Measurements from ENCODE around the gene MKKS.
"Not testable (repeated sequence)": the region's sequence is repeated elsewhere in the genome, so short reads cannot be mapped to it uniquely, and the experiment has no call there.

The MKKS gene

GRCh38 chr20:10415013-10415650 lies 18.9 kb downstream of the MKKS start:
- DNase-seq: no peak

DNA sequence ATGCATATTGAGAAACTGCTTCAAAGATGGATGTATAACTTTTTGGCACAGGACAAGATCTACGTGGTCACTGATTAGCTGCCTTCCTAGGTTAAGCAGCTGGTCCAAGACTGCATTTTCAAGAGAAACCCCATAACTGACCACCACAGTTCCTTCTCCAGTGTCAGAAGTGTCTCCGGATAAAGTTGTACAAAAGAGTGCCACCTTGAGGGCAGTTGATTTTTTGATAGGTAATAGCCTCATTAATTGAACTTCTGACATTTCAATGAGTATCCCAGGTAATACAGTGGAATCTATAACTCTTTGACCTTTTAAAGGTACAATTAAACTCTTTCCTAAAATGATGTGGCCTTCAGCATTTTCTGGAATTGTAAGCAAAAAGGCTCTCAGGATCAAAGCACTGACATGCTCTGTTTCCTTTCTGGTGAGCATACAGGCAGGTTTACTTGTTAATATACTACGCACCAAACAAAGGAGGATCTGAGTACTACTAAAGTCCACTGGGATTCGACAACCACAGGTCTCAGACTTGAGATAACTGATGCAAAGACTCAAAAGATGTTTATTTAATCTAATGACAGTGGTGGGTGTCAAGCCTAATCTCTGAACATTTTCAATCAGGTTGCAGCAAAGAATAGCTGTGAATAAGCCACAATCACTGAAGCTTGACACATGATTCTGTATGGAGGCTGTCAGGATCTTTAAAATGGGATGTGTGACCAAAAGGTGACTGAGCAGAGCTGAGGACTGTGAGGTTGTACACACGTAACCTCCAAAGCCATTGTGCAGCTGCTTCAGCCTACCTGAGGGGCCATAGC lies 21.2 kb downstream of the MKKS start:
- DNase-seq: no peak

DNA sequence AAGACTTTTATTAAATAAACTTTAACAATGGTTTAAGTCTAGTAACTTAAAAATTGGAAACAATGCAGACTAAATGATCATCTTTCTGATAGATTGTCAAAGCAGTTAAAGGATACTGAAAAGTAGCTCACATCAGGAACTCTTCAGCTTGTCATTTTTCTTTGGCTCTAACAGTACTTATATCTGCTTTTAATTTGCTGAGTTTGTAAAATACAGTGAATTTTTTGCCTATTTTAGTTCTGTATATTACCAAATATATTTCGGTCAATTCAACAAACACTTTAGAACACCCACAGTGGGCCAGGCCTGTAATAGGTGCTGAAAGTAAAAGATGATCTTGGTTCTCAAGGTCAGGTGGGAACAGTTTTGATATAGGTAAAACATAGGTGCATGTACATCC lies 22.3 kb downstream of the MKKS start:
- DNase-seq: no peak

DNA sequence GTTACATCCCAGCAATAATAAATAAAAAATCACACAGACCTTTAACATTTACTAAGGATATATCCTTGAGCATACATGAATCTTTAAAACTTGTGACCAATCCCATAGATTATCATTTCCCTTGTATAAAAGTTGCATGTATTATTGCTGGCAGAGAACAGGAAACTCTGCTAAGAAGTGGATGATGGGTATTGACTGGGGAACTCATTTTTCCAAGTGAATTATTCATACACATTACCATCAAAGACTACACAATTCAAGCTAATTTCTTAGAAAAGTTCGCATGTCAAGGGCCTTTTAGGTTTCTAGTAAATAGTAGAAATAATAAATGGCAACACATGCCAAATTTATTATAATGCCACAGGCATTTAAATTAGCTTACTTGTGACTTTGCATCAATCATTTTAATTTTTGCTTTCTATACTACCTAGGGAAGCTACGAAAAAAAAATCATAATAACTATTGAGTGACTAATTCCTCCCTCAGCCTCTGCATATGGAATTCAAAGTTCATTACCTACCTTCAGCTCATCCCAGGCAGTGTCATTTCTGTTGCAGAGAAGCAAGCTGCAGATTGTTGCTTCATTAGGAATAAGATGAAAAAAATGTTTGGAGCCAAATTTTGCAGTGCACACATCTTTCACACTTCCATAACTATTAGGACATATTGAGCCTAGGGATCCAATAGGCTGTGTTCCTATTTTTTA lies 25.8 kb downstream of the MKKS start:
- no peak for DNase-seq

DNA sequence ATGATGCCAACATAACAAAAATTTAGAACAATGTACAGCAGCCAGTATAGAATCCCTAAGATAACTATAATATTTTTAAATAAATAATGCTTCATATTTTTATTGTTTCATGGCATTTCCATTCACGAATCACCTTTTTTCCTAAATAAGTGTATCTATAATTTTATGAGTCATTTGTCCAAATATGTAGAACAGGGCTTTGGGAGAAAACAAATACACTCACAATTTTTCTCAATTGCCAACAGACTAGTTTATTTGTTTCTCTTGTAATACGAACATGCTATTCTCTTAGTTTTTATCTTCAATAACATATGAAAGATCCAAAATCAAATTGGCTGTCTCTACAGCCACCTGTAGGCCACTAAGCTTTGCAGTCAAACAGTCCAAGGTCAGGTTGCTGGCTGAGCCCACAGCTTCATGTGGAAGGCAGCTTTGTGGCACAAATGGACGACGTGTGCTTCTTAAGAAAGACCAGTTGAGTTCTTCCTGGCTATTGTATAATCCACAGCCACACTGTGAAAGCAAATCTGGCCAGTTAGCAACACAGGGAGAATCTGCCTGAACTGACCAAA lies 29.0 kb downstream of the MKKS start:
- no peak for DNase-seq

DNA sequence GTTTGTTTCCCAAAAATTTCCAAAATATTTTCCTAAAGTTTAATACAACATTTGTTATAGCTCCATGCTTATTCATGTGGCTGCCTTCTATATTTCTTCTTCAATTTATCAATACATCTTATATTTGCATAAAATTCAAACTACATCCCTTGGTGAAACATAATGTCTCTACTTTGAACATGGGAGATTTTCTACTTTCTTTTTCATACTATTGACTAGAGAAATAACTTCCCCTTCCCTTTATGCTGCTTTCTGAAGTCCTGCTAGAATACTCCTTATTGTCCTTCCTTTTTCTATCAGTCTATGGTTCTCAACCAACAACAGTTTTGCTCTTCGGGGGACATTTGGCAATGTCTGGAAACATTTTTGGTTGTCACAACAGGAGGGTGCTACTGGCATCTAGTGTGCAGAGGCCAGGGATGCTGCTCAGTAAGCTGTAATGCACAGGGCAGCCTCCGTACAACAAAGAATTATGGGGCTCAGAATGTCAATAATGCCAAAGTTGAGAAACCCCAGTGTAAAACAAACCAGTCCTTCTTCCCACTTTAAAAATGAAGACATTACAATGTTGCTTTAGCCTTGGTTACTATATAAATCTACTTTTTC lies 29.9 kb downstream of the MKKS start:
- DNase-seq: peak in 2 of 58 donors; percentile 2 to 4

DNA sequence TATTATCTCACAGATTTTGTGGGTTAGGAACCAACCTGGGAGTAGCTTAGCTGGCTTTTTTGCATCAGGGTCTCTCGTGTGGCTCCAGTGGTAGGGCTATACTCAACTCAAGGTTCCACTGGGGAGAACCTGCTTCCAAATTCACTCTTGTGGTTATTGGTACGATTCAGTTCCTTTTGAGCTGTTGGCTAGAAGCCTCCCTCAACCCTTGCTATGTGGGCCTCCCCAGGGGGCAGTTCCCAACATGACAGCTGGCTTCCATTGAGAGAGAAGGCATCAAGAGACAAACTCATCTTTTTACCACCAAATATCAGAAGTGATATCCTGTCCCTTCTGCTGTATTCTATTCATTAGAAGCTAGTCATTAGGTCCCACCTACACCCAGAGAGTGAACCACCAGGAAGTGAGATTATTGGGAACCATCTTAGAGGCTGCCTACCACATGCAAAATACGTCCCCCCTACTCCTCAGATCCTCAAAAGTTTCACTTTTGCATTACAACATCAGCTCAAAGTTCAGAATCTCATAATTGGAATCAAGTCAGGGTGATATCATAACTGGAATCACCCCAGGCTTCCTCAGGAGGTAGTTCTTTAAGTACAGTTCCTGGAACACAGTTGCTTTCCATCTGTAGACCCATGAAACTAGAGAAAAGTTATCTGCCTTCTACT lies 30.9 kb downstream of the MKKS start:
- no peak for DNase-seq

DNA sequence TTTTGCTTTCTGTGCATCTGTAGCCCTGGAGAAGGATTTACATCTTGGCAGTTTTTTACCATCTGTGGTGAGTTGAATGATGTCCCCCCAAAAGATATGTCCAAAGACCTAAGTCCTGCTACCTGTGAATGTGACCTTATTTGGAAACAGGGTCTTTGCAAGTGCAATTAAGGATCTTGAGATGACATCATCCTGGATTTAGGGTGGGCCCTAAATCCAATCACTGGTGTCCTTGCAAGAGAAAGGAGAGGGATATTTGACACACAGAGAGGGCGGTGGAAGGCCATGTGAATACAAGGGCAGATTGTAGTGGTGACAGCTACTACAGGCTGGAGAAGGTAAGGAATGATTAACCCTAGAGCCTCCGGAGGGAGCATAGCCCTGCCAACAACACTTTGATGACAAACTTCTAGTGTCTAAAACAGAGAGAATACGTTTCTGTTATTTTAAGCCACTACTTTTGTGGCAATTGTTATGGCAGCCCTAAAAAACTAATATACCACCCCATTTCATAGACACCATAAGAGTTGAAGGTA lies 35.1 kb downstream of the MKKS start:
- DNase-seq: no peak

DNA sequence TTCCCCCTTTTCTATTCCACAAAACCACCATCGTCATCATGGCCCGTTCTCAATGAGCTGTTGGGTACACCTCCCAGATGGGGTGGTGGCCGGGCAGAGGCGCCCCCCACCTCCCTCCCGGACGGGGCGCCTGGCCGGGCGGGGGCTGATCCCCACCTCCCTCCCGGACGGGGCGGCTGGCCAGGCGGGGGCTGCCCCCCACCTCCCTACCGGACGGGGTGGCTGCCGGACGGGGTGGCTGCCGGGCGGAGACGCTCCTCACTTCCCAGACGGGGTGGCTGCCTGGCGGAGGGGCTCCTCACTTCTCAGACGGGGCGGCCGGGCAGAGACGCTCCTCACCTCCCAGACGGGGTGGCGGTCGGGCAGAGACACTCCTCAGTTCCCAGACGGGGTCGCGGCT lies 39.3 kb downstream of the MKKS start:
- not testable (repeated sequence) for DNase-seq

GRCh38 chr20:10390709-10391108 lies 43.3 kb downstream of the MKKS start:
- no peak for DNase-seq

- no peak for DNase-seq
Observed at GRCh38 chr20:10388597-10388996, 45.4 kb downstream of the MKKS start.

DNA sequence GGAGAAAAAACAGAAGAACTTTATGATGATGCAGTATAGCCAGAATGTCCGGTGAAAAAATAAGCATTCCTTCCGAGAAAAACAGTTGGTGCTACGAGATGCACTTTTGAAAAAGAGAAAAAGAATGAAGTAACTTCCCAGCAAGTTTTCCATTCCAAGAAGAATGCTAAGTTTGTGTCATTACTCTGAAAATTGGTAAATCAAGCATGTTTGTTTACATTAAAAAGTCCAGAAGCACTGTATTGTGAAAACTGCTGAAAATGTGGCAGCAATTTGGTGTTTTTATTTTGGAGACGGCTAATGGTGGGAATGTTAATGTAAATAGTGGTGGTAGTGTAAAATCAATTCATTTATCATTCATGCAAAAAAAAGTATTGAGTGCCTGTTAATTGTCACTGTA lies 46.3 kb downstream of the MKKS start:
- no peak for DNase-seq

GRCh38 chr20:10385850-10386544 lies 48.0 kb downstream of the MKKS start:
- DNase-seq: no peak

- DNase-seq: no peak
Observed at GRCh38 chr20:10381477-10381876, 52.5 kb downstream of the MKKS start.

DNA sequence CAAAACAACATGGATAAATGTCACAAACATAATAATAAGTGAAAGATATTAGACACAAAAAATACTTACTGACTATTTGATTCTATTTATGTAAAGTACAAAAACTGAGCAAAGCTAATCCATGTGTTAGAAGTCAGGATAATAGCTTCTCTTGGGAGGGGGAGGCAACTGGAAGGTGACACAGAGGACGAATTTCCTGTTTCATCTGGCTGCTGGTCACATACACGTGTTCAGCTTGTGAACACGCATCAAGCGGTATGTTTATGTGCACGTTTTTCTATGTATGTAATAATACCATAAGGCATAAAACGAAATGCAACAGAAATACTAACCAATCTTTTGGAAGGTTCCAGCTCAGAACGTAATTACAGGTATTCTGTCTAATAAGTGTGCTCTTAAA lies 54.3 kb downstream of the MKKS start:
- DNase-seq: no peak

- DNase-seq: no peak
Observed at GRCh38 chr20:10376270-10377075, 57.5 kb downstream of the MKKS start.

GRCh38 chr20:10375191-10375590 lies 58.8 kb downstream of the MKKS start:
- no peak for DNase-seq

GRCh38 chr20:10374036-10374435 lies 60.0 kb downstream of the MKKS start:
- DNase-seq: no peak

DNA sequence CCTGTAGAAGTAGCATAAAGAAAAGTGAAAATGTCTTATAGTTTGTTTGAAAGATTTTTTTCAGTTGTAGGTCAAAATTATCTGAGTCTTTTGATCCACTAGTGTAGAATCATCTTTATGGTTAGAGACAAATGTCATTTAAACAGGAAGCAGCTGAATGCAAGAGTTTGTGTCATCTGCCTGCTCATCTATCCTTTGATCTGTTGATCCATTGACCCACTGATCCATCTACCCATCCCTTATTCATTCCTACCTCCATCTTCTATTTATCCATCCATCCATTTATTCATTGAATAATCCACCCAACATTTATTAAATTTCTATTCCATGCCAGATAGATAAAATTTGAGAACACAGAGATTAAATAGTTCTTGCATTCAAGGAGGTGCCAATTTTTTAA lies 62.6 kb downstream of the MKKS start:
- no peak for DNase-seq
